Activated naive CD4-positive, alpha-beta T cell treated with anti-CD3 and anti-CD28 coated beads, Interleukin-2, amount 50 U/mL, for 16 hours (primary cell): ENCODE data around the gene NR3C2.

Experiments used
- DNase-seq: peaks from one replicate; pipeline ENCODE4 v3.0.0-alpha.2; 2020

The NR3C2 gene

DNA sequence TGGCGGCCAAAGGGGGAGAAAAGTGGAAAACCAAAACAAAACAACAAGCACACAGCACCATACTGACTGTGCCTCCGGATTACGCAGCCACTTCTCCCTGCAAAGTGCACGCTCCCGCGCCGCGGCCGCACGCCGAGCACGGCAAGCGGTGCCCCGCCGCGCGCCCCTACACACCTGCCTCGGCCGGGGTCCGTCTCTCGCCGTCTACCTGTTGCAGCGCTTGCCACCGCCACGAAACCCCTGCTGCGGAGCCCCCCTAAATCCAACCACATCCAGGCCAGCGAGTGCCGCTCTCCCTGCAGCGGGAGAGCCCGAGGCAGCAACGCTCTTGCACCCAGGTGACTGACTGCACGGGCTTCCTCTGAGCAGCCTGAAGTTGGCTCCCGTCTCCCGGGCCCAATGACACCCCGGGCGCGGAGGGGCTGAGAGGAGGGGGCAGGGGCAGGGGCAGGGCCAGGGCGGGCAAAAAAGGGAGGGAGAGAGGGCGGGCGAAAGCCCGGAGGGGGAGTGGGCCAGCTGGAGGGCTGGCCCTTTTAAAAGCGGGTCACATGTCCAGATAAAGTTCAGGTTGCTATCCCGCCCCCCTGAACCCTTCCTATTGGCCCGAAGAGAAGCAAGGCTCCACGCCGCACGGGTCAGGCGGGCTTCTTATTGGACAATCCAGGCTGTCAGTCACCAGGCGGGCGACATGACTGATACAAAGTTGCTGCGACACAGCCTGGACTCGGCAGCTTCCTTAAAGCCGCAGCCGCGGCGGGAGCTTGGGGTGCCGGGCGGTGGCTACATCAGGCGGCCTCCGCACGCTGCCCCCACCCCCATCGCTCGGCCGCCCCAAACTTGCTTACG is at the start of gene NR3C2:
Gene NR3C2 (minus strand): TSS at position 429 of the 846 bp plus-strand sequence.
- DNase-seq: peak; percentile 97

DNA sequence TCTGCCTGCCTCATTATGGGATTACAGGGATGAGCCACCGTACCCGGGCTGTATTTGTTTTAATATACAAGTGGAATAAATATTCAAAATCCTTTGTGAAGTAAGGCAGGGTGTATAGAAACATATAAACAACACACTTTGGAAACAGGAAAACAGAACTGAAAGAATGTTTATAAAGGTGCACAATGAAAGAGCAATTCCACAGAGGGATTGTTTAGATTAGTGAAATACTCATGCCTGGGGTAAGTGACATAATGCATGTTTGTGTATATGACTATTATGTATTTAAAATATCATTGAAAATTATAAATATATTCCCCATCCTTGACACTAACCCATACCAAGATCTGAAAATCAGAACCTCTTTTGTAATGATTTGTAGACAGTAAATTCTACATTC is 45.0 kb upstream of the NR3C2 start:
- no peak for DNase-seq

DNA sequence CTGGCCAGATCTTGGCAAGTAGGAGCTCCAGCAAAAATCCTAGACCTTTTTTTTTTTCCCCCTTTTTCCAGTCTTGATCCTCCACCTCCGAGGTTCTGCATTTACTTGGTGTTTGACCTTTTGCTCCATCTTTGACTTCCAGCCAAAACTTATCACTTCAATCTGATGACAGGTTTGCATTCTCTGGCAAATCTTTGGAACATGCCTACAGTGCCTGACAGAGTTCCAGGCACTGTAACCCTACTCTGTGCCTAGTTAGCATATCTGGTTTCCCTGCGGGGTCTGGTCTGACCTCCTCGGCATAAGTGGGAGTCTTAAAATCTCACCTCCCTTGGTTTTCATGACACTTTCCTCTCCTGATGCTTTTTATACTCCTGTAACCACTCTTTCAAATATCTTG is 39.4 kb upstream of the NR3C2 start:
- no peak for DNase-seq

DNA sequence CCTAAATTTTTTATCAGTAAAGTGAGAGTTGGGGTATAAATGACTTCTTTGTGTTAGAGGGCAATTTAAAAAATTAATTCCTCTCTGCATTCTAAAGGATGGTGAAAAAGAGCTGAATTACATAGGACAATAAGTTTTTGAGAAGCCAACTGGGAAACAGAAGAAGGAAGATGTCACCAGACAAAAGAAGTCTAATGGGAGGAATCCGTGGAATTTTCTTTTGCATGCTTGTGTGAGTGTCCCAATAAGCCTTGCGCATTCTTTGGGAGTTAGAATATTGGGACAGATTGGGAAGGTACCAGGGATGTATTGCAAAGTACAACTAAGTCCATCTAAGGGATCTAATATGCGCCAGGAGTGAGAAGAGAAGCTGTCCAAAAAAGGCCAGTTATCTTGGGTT is 35.1 kb upstream of the NR3C2 start:
- no peak for DNase-seq

DNA sequence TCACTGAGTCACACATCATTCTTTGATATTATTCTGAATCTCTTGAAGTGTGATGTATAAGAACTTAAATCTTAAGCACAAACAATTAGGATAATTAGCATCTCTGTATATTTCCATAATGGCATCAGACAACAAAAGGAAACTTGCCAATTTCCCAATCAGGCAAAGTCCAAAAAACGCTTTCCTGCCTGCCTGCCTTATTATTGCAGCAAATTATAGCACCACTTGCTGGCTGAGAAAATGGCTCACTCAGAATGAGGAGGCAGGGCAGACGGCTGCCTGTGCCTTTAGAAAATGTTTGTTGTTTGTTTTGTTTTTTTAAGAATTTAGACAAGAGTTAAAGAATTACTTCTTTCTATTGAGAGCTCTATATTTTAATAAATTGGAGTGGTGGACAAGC is 27.7 kb upstream of the NR3C2 start:
- DNase-seq: no peak

DNA sequence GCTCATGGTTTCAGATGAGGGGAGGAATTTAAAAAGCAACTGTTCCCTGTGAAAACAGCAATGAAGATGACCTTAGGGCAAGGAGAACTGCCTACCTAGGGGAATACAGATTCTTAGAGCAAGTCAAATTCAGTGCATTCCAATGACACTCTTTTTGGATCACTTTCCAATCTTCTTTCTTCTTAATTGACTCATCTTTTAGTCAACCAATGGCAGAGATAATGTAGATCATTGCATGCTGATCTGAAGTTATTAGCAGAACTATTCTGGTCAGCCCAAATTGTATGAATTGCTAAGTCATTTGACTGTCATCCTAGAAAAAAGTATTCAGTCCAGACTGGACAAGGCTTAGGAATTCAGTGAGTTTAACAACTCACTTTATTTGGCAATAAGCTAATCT is 12.6 kb upstream of the NR3C2 start:
- DNase-seq: no peak

DNA sequence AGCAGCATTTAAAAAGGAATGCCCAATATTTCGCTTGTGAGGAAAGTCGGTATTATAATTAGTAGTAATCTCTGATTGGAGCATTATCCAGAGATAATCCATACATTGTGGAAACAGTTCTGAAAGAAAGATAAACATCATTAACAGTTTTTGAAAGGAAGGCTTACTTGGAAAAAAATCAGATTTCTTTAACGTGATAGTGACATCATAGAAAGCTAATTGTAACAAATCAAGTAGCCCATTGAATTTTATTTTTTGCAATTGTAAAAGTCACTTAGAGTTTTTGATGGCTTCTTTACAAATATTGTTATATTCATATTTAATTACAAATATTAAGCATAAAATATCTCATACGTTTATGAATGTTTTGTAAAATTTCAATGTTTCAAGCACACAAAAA is 11.6 kb upstream of the NR3C2 start:
- no peak for DNase-seq

DNA sequence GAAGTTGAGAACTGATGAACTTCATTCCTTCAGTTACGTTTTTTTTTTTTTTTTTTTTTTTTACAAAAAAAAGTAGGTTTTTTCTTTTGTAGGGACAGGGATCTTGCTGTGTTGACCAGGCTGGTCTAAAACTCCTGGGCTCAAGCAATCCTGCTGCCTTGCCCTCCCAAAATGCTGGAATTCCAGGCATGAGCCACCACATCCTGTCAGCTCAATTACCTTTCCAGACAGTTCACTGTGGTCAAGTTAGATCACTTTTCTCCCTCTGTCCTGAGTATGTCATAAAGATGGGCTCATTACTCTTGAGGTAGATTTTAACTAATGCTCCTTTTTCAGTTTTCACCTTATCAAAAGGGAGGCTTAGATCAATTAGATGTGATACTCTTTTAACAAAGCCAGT is 10.8 kb upstream of the NR3C2 start:
- no peak for DNase-seq

DNA sequence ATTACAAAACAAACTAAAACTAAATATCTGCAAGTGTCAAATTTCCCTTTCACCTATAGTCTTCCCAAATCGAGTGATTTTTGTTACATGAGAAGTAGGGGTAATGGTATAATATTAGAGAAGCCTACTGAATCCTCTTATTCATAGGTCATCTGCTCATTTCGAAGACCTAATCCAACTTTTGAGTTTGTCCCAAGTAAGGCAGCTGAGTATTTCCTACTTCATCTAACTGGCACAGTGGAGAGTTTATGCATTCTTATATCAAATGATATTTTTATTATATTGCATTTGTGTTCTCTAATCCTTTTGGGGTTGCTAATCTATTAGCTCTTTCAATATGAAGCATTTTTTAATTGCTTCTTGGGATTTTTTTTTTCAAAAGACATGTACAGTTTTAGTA is 7.7 kb upstream of the NR3C2 start:
- no peak for DNase-seq

DNA sequence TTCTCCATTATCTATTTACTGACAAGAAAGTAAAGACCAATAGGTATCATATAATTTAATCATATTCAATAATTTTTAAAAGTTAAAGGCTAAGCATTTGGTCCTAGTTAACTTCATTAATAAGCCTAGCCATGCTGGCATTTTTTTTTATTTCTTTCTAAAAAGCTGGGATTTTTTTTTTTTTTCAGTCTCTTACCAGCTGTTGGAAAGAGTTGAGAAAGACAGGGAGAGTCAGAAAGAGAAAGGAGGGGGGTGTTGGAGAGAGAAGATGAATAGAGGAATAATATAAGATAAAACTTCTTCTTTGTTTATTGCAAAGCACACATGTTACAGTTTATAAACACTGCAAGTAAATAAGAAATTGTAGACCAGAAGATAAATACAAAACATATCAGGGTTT is 5.9 kb upstream of the NR3C2 start:
- no peak for DNase-seq

DNA sequence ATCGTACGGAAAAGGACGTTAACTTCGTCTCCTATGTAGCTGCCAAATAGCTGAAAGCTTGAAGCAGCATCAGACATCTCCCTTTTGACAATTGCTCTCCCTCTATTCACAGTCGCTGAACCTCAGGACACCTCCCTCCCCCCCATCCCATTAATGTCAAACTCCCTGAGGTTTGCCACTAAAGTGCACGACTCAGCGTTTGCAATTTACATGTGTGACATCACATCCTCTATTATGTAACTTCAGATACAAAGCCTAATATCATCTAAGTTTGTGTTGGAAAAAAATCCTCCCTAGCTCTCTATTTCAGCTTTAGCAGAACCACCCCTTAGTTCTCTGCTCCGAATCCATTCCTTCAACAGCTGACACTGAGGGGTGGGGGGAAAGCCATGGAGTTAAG is 5.5 kb upstream of the NR3C2 start:
- no peak for DNase-seq

DNA sequence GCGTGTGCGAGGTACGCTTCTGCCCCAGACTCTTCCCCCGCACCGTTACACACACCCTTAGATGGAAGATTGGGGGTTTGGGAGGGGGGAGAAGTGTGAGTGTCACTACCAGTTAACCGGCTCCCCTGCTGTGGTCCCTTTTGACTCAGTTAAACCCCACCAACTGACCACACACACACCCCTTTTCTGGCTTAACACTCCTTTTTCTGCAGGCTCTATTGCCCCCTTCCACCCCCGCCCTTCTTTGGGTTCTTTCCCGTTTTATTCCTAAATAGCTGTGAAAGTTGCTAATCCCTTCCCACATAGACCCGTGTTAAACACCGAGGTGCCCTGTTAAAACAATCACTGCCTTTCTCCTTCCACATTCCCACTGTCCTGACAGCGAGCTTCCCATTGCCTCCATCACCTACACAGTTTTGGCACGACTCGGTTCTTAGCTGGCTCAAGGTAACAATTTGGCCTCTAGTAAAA is 3.7 kb upstream of the NR3C2 start:
- DNase-seq: no peak

DNA sequence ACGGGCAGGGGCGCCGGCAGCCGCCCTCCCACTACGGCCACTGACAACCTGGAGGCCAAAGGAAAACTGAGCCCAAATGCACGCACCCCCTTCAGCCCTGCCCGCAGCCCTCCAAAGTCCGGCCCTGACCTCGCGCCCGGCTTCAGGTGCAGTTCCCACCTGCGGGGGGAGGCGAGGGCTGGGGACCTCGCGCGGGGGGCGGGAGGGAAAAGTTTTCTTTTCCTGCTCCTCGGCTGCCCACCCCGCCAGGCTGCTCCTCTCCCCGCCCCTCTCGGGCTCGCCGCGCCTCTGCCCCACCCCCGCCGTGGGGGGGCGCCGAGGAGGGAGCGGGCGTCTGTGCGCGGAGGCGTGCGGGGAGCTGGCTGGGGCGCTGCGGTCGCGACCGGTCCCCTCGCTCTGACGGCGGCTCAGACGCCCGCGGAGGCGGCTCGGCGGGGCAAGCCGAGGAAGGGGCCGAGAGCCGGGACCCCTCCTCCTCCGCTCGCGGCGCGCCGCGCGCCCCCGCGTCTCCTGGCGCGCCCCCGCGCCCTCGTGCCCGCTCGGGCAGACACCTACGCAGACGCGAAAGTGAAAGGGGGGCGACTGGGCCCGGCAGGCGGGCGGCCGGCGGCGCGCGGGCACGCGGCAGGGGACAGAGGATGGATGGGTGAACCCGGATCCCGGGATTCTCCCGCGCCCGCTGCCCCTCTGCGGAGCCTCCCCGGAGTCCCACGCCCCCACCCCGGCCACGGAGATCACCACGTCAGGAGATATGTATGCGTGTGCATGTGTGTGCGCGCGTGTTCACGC is 3.1 kb upstream of the NR3C2 start:
- peak; percentile 75 for DNase-seq

DNA sequence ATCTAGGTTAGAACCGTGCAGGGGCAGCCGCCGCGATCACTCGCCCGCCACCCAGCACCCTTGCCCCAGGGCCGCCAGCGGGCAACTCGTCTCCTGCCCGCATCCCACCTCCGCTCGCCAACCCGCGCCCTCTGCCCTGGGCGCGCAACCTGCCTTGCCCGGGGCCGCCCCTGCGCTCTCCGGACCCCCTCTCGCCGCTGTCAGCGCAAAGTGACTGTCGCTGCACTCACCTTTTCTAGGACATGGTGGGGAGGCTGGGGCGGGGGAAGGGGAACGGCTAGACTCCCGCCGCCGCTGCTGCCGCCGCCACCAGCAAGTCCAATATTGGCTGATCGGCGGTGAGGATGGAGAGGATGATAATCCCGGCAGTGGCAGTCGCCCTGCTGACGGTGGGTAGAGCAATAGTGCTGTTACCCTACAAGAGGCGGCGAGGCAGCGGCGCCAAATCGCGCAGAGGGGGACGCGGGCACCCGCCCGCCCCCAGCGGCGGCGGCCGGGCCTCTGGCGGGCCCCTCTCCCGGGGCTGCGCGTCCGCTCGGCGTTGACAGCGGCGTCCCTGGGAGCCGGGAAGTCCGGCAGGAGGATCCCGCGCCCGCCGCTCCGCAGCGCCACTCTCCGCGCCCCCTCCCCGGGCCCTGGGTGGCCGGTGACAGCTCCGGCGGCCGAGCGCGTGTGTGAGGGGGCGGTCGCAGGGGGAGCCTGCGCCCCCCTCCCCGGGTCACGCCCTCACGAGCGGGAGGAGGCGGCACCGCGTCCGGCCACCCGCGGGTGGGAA is 2.3 kb upstream of the NR3C2 start:
- peak; percentile 53 for DNase-seq

DNA sequence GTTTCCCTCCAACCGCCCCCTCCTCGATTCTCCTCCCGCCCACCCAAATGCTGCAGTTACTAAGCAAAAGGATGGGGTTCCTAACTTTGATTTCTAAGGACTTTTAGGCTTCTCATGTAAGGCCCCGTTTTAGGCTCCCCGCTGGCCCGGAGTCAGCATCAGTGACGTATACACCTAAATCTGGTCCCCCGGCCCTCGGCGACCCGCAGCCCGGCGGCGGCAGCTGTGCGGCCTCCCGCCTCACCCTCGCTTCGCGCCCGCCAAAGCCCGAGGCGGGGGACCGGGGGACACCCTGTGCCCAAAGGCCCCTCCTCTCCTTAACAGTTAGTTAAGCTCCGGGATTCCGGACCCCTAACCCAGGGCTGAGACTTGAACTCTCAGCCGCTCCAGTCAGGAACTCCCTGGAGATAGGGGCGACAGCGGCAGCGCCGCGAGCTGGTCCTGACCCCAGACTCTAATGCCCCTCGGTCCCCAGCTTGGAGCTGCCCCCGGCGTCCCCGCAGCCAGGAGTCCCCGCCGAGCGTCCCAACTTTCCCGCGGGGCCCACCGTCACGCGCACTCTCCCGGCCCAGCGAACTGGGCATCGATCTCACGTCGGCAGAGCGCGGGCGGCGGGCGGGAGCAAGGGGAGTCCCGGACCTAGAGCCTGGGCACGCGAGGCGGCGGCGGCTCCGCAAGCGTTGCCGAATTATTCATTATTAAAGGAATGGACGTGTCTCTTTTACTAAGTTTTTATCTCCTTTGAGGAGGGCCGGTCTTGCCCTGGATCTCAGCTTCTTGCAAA is 1.5 kb upstream of the NR3C2 start:
- DNase-seq: peak; percentile 42

DNA sequence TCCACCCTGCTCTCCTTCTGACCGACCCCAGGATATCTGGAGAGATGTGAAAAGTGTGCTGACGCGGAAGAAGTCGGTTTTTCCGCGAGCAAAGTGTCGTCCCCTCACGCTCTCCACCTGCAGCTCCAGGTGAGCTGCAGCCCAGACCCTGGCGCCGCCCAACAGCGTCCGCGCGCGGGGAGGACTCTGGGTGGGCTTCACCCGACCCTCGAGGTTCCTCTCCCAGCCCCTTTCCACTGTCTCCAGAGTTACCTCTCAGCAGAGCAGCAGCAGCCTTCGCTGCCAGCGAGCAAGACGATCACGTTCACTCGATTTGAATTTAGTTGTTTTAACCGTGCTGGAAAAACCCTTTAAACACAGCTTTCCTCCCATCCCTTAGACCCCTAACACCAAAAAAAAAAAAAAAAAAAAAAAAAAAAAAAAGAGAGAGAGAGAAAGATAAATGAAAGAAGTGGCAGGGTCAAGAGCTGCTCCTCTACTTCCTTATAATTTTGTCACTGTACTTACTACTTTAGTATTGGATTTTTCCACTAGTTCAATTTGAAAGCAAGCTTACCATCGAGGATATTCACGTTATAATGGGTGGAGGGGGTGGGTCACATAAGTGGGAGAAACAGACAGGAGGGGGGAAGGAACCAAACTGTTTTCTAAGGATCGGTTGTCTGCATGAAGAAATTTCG is 758 bp upstream of the NR3C2 start:
- DNase-seq: no peak

DNA sequence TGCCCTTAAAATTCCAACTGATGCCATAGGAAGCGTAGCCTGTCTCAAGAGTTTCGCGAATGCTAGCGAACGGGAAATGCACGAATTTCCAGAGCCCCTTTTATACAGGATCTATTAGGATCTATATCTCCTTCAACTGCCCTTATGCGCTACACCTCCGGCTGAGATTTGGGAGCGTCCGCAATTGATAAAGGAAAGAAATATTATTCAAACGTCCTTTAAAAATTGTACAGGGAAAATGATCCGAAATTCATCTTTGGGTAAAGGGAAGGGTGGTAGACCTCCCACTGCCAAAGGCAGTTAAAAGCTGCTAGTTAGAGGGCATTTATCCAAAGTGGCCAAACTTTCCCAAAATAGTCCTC is 609 bp downstream of the NR3C2 start:
- DNase-seq: no peak

DNA sequence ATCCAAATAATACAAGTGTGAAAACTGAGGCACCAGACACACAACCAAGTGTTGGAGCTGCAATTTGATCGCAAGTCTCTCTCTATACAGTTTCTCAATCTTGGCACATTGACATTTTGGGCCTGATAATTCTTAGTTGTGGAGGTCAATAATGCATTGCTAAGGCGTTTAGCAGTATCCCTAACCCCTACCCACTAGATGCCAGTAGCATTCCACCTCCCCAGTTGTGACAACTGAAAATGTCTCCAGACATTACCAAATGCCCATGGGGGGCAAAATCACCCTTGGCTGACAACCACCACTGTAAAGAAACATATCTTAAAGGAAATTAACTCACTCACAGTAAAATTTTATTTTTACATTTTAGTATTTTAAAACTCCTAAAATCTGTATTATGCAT is 4.2 kb downstream of the NR3C2 start:
- no peak for DNase-seq

DNA sequence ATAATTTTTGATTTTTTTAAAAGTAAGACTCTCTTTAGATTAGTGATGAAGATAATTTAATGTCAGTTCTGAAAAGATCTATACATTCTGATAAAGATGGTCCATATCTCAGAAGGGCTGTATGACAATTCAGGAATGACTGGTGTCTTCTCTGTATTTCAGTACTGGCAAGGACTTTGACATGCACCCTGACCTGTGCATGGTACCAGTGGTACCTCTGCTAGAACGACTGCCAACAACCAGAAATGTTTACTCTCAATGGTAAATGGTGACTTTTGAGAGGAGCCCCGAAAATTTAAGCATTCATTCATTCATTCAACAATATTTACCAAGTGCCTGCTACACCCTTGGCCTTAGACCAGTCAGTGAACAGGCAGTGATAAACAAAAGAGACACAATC is 4.8 kb downstream of the NR3C2 start:
- no peak for DNase-seq

DNA sequence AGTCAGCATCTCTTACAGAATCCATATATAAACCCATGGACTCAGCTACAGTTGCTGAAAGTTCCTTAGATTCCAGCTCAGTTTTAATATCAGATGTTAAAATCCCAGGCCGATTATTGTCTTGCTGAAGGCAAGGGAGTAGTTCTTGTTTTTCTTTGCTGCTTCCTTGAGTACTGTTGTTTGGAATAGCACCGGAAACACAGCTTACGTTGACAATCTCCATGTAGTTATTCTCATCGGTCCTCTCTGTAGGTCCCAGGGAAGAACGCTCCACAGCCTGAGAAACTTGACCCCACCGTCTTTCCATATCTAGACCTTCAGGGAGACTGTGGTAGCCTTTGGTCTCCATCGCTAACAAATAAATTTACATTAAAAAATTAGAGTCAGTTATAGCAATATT is 5.7 kb downstream of the NR3C2 start:
- DNase-seq: no peak

DNA sequence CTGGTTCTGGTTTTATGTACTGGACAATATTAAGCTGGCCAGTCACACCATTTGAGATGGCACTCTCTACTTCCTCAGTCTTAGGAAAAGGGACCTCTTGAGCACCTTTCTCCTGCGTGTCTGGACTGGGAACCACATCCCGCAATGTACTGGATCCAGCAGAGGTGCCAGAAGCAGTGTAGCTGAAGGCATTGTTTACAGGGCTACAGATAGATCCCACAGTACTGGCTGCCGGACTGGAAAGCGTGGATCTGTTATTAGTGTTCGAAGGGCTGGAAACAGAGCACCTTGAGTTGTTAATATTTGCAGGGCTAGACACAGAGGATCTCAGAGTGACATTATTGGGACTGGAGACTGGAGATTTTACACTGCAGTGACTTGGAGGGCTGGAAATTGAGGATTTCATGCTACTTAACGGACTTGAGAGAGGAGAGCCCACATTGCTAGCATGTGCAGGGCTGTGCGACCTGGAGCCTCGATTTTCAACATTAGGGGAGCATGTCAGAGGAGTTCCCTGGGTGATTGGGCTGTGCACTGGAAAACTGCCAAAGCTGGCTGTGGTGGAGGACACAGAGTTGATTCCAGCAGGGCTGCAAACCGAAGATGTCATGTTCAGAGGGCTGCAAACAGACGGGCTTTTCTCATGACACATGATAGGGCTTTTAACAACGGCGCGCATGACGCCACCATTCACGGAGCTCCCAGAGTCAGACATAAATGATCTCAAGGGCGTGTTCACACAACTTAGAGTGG is 6.4 kb downstream of the NR3C2 start:
- no peak for DNase-seq
